Testis (tissue), 3 donors: ENCODE data around the gene GPATCH4. TPM values are rescaled to one million over a fixed set of nuclear protein-coding genes. Genes with fewer than 3 reads are reported as not detected.

ENCODE experiments used
- DNase-seq: peaks from one replicate; pipeline ENCODE4 v3.0.0-alpha.2; 2019
- H3K27ac ChIP-seq, 2 donors: fragments of 200-600 bp; sonication (generic); one replicate each; pipeline ENCODE4 v1.5.1; 2019
- H3K27me3 ChIP-seq: fragments of 200-600 bp; sonication (generic); one replicate; pipeline ENCODE4 v1.5.1; 2019
- H3K36me3 ChIP-seq: fragments of 200-600 bp; sonication (generic); one replicate; pipeline ENCODE4 v1.5.1; 2017; ENCODE audit warnings: low read depth; ENCODE audit errors: missing control alignments
- H3K4me1 ChIP-seq: fragments of 200-600 bp; sonication (generic); one replicate; pipeline ENCODE4 v1.5.1; 2019
- H3K4me3 ChIP-seq, 2 donors: fragments of 200-600 bp; sonication (generic); one replicate each; pipeline ENCODE4 v1.5.1; 2017 to 2019
- H3K9me3 ChIP-seq: fragments of 200-600 bp; sonication (generic); one replicate; pipeline ENCODE4 v1.5.1; 2017
- CTCF ChIP-seq, 3 experiments: fragments of 450-650 bp in 2 of 3; fragments of 200-600 bp in 1 of 3; sonication (generic) in 1 of 3; IDR thresholded peaks; one replicate each; pipeline ENCODE4 v1.5.1; 2016 to 2019; ENCODE audit warnings: antibody characterized with exemption in 3 of 3, mild to moderate bottlenecking in 2 of 3, moderate library complexity in 1 of 3
- POLR2A ChIP-seq: fragments of 450-650 bp; IDR thresholded peaks from one replicate; pipeline ENCODE4 v1.6.1; 2017; ENCODE audit warnings: antibody characterized with exemption, mild to moderate bottlenecking, moderate library complexity
- WGBS, 2 donors: methylation state at CpG; one replicate each; pipeline ENCODE4 v1.1.5; 2018; 5-methylcytosine and 5-hydroxymethylcytosine counted together
- intact Hi-C: fragments of 100-400 bp; cut with DNase I; formaldehyde crosslinking; loops from one replicate; pipeline ENCODE4 v1.15.1; 2023; ENCODE audit warnings: low total_unique reads
- polyA plus RNA-seq: library from polyadenylated mRNA; stranded (reverse); fragments of 350-450 nt; fragmentation: Illumina TruSeq; extraction: RNeasy Lipid Tissue Mini Kit (QIAGEN cat#74804); gene quantifications from one replicate; pipeline ENCODE4 v1.2.3, GENCODE V29; 2014; ENCODE audit warnings: low read depth, low replicate concordance; ENCODE audit not compliant: insufficient read depth
- total RNA-seq, 2 donors: library from RNA; depleted of rRNA; stranded (reverse); fragments of >200 nt; gene quantifications; one replicate each; pipeline ENCODE4 v1.2.3, GENCODE V29; 2016

GPATCH4 gene
- total and polyA plus RNA-seq, 3 donors from 2014 or later = 18.5 to 26.7 (median 21.6) TPM

GRCh38 chr1:156643778-156644092, 42.5 kb upstream of the GPATCH4 start:
- Histone ChIP-seq H3K36me3 (no peaks in the 10 kb centered on the region), H3K9me3 (no peaks in the 10 kb centered on the region), H3K4me1 (peaks cover 9% of the 10 kb centered on the region), H3K27ac (no peak overlapping the region), H3K27me3 (no peaks in the 10 kb centered on the region), H3K4me3 (no peak overlapping the region)
- intact Hi-C loops = no loop called here
- 66 to 85% methylated on average over 7 of the region's 7 CpGs for WGBS, 2 donors
- no peak for TF ChIP-seq CTCF (IDR thresholded peaks at IDR 0.05)
- DNase-seq = no peak

GRCh38 chr1:156643049-156643777, 41.9 kb upstream of the GPATCH4 start:
- Histone ChIP-seq H3K36me3 (no peaks in the 10 kb centered on the region), H3K27me3 (no peaks in the 10 kb centered on the region), H3K4me1 (peaks cover 11% of the 10 kb centered on the region), H3K4me3 (no peak overlapping the region), H3K9me3 (no peaks in the 10 kb centered on the region), H3K27ac (no peak overlapping the region)
- DNase-seq = no peak
- TF ChIP-seq POLR2A (no peak), CTCF (IDR thresholded peaks at IDR 0.05) (no peak)
- intact Hi-C loops = no loop called here
- 76 to 77% methylated on average over 6 of the region's 7 CpGs for WGBS, 2 donors

GRCh38 chr1:156642265-156643048, 41.2 kb upstream of the GPATCH4 start:
- intact Hi-C loops = no loop called here
- Histone ChIP-seq H3K4me3 (peak overlapping the region; percentile 32 to 60), H3K27ac (no peak overlapping the region), H3K36me3 (no peaks in the 10 kb centered on the region), H3K27me3 (no peaks in the 10 kb centered on the region), H3K9me3 (no peaks in the 10 kb centered on the region), H3K4me1 (peaks cover 15% of the 10 kb centered on the region)
- DNase-seq = no peak
- WGBS, 2 donors = 22 to 33% methylated on average over 7 to 27 of the region's 40 CpGs
- TF ChIP-seq POLR2A = no peak
- TF ChIP-seq CTCF (IDR thresholded peaks at IDR 0.05) = no peak

- no peaks in the 10 kb centered on the region for H3K36me3 ChIP-seq
- TF ChIP-seq POLR2A (no peak), CTCF (IDR thresholded peaks at IDR 0.05) (no peak)
- intact Hi-C loops = no loop called here
- no peaks in the 10 kb centered on the region for H3K27me3 ChIP-seq
- 1% methylated on average over 21 to 27 of the region's 46 CpGs for WGBS, 2 donors
- no peaks in the 10 kb centered on the region for H3K9me3 ChIP-seq
- H3K27ac ChIP-seq = no peak within 1 kb of the TSS
- DNase-seq = peak; percentile 54
- H3K4me3 ChIP-seq = peak within 1 kb of the TSS; percentile 32 to 60
- H3K4me1 ChIP-seq = peaks cover 15% of the 10 kb centered on the region
Observed at GRCh38 chr1:156641761-156642264, 40.5 kb upstream of the GPATCH4 start, which contains the start of gene BCAN. Gene BCAN, plus strand, starts transcription at chr1:156642117. Its CDS starts 3,938 bp downstream, at chr1:156646055.
